ENCODE measurements around the gene LAMA3.

Gene LAMA3

GRCh38 chr18:23934252-23934651, 245.0 kb downstream of the LAMA3 start:
- H3K9ac ChIP-seq (ENCODE audit: low read length in 5 of 5) = no peak overlapping the region
- H3K27ac ChIP-seq (ENCODE audit: low read depth, low read length) = no peak overlapping the region
- H3K36me3 ChIP-seq (ENCODE audit: control insufficient read depth in 5 of 5, insufficient read depth in 5 of 5, low read length in 5 of 5) = peaks cover 0 to 12% (median 3%) of the 10 kb centered on the region in 5 donors
- H3K4me3 ChIP-seq (ENCODE audit: low read depth in 1 of 5, low read length in 5 of 5) = no peak overlapping the region
- H3K4me1 ChIP-seq (ENCODE audit: control insufficient read depth in 5 of 5, insufficient read depth in 5 of 5, low read length in 5 of 5) = no peaks in the 10 kb centered on the region
- H3K9me3 ChIP-seq (ENCODE audit: control insufficient read depth in 5 of 5, low read length in 5 of 5) = no peaks in the 10 kb centered on the region
- no peaks in the 10 kb centered on the region for H3K27me3 ChIP-seq (ENCODE audit: control insufficient read depth in 5 of 5, insufficient read depth in 4 of 5, low read length in 5 of 5)

- H3K9me3 ChIP-seq (ENCODE audit: control insufficient read depth in 5 of 5, low read length in 5 of 5) = no peaks in the 10 kb centered on the region
- H3K9ac ChIP-seq (ENCODE audit: low read length in 5 of 5) = no peak overlapping the region
- H3K4me1 ChIP-seq (ENCODE audit: control insufficient read depth in 5 of 5, insufficient read depth in 5 of 5, low read length in 5 of 5) = no peaks in the 10 kb centered on the region
- H3K27ac ChIP-seq (ENCODE audit: low read depth, low read length) = no peak overlapping the region
- no peaks in the 10 kb centered on the region for H3K27me3 ChIP-seq (ENCODE audit: control insufficient read depth in 5 of 5, insufficient read depth in 4 of 5, low read length in 5 of 5)
- peaks cover 0 to 12% (median 6%) of the 10 kb centered on the region in 5 donors for H3K36me3 ChIP-seq (ENCODE audit: control insufficient read depth in 5 of 5, insufficient read depth in 5 of 5, low read length in 5 of 5)
- H3K4me3 ChIP-seq (ENCODE audit: low read depth in 1 of 5, low read length in 5 of 5) = no peak overlapping the region
Observed at GRCh38 chr18:23934863-23935262, 245.6 kb downstream of the LAMA3 start.

GRCh38 chr18:23935804-23936203, 246.6 kb downstream of the LAMA3 start:
- Histone ChIP-seq H3K36me3 (ENCODE audit: control insufficient read depth in 5 of 5, insufficient read depth in 5 of 5, low read length in 5 of 5) (peaks cover 0 to 18% (median 6%) of the 10 kb centered on the region in 5 donors), H3K27ac (ENCODE audit: low read depth, low read length) (no peak overlapping the region), H3K4me1 (ENCODE audit: control insufficient read depth in 5 of 5, insufficient read depth in 5 of 5, low read length in 5 of 5) (no peaks in the 10 kb centered on the region), H3K27me3 (ENCODE audit: control insufficient read depth in 5 of 5, insufficient read depth in 4 of 5, low read length in 5 of 5) (no peaks in the 10 kb centered on the region), H3K9me3 (ENCODE audit: control insufficient read depth in 5 of 5, low read length in 5 of 5) (no peaks in the 10 kb centered on the region), H3K4me3 (ENCODE audit: low read depth in 1 of 5, low read length in 5 of 5) (no peak overlapping the region), H3K9ac (ENCODE audit: low read length in 5 of 5) (no peak overlapping the region)

GRCh38 chr18:23936381-23936958, 247.2 kb downstream of the LAMA3 start:
- Histone ChIP-seq H3K27ac (ENCODE audit: low read depth, low read length) (no peak overlapping the region), H3K9me3 (ENCODE audit: control insufficient read depth in 5 of 5, low read length in 5 of 5) (no peaks in the 10 kb centered on the region), H3K36me3 (ENCODE audit: control insufficient read depth in 5 of 5, insufficient read depth in 5 of 5, low read length in 5 of 5) (peaks cover 0 to 18% (median 6%) of the 10 kb centered on the region in 5 donors), H3K4me3 (ENCODE audit: low read depth in 1 of 5, low read length in 5 of 5) (no peak overlapping the region), H3K4me1 (ENCODE audit: control insufficient read depth in 5 of 5, insufficient read depth in 5 of 5, low read length in 5 of 5) (no peaks in the 10 kb centered on the region), H3K9ac (ENCODE audit: low read length in 5 of 5) (no peak overlapping the region), H3K27me3 (ENCODE audit: control insufficient read depth in 5 of 5, insufficient read depth in 4 of 5, low read length in 5 of 5) (no peaks in the 10 kb centered on the region)

GRCh38 chr18:23938043-23938756, 248.9 kb downstream of the LAMA3 start:
- no peaks in the 10 kb centered on the region for H3K27me3 ChIP-seq (ENCODE audit: control insufficient read depth in 5 of 5, insufficient read depth in 4 of 5, low read length in 5 of 5)
- H3K4me3 ChIP-seq (ENCODE audit: low read depth in 1 of 5, low read length in 5 of 5) = no peak overlapping the region
- no peak overlapping the region for H3K27ac ChIP-seq (ENCODE audit: low read depth, low read length)
- no peaks in the 10 kb centered on the region for H3K4me1 ChIP-seq (ENCODE audit: control insufficient read depth in 5 of 5, insufficient read depth in 5 of 5, low read length in 5 of 5)
- peaks cover 0 to 21% (median 9%) of the 10 kb centered on the region in 5 donors for H3K36me3 ChIP-seq (ENCODE audit: control insufficient read depth in 5 of 5, insufficient read depth in 5 of 5, low read length in 5 of 5)
- H3K9me3 ChIP-seq (ENCODE audit: control insufficient read depth in 5 of 5, low read length in 5 of 5) = no peaks in the 10 kb centered on the region
- no peak overlapping the region for H3K9ac ChIP-seq (ENCODE audit: low read length in 5 of 5)

- H3K4me1 ChIP-seq (ENCODE audit: control insufficient read depth in 5 of 5, insufficient read depth in 5 of 5, low read length in 5 of 5) = no peaks in the 10 kb centered on the region
- no peak overlapping the region for H3K27ac ChIP-seq (ENCODE audit: low read depth, low read length)
- no peak overlapping the region for H3K9ac ChIP-seq (ENCODE audit: low read length in 5 of 5)
- peaks cover 0 to 22% (median 9%) of the 10 kb centered on the region in 5 donors for H3K36me3 ChIP-seq (ENCODE audit: control insufficient read depth in 5 of 5, insufficient read depth in 5 of 5, low read length in 5 of 5)
- H3K9me3 ChIP-seq (ENCODE audit: control insufficient read depth in 5 of 5, low read length in 5 of 5) = no peaks in the 10 kb centered on the region
- H3K4me3 ChIP-seq (ENCODE audit: low read depth in 1 of 5, low read length in 5 of 5) = no peak overlapping the region
- H3K27me3 ChIP-seq (ENCODE audit: control insufficient read depth in 5 of 5, insufficient read depth in 4 of 5, low read length in 5 of 5) = no peaks in the 10 kb centered on the region
Observed at GRCh38 chr18:23938901-23939341, 249.7 kb downstream of the LAMA3 start.

- no peak overlapping the region for H3K4me3 ChIP-seq (ENCODE audit: low read depth in 1 of 5, low read length in 5 of 5)
- H3K27ac ChIP-seq (ENCODE audit: low read depth, low read length) = no peak overlapping the region
- no peaks in the 10 kb centered on the region for H3K9me3 ChIP-seq (ENCODE audit: control insufficient read depth in 5 of 5, low read length in 5 of 5)
- peaks cover 0 to 23% (median 7%) of the 10 kb centered on the region in 5 donors for H3K36me3 ChIP-seq (ENCODE audit: control insufficient read depth in 5 of 5, insufficient read depth in 5 of 5, low read length in 5 of 5)
- H3K4me1 ChIP-seq (ENCODE audit: control insufficient read depth in 5 of 5, insufficient read depth in 5 of 5, low read length in 5 of 5) = no peaks in the 10 kb centered on the region
- H3K27me3 ChIP-seq (ENCODE audit: control insufficient read depth in 5 of 5, insufficient read depth in 4 of 5, low read length in 5 of 5) = no peaks in the 10 kb centered on the region
- H3K9ac ChIP-seq (ENCODE audit: low read length in 5 of 5) = no peak overlapping the region
Observed at GRCh38 chr18:23939366-23939765, 250.1 kb downstream of the LAMA3 start.

GRCh38 chr18:23939896-23940295, 250.6 kb downstream of the LAMA3 start:
- Histone ChIP-seq H3K9me3 (ENCODE audit: control insufficient read depth in 5 of 5, low read length in 5 of 5) (no peaks in the 10 kb centered on the region), H3K4me1 (ENCODE audit: control insufficient read depth in 5 of 5, insufficient read depth in 5 of 5, low read length in 5 of 5) (no peaks in the 10 kb centered on the region), H3K27me3 (ENCODE audit: control insufficient read depth in 5 of 5, insufficient read depth in 4 of 5, low read length in 5 of 5) (no peaks in the 10 kb centered on the region), H3K9ac (ENCODE audit: low read length in 5 of 5) (no peak overlapping the region), H3K27ac (ENCODE audit: low read depth, low read length) (no peak overlapping the region), H3K4me3 (ENCODE audit: low read depth in 1 of 5, low read length in 5 of 5) (no peak overlapping the region), H3K36me3 (ENCODE audit: control insufficient read depth in 5 of 5, insufficient read depth in 5 of 5, low read length in 5 of 5) (peaks cover 0 to 23% (median 4%) of the 10 kb centered on the region in 5 donors)

GRCh38 chr18:23941791-23942190, 252.5 kb downstream of the LAMA3 start:
- H3K27ac ChIP-seq (ENCODE audit: low read depth, low read length) = no peak overlapping the region

GRCh38 chr18:23943104-23943503, 253.9 kb downstream of the LAMA3 start:
- H3K9me3 ChIP-seq (ENCODE audit: control insufficient read depth in 5 of 5, low read length in 5 of 5) = no peaks in the 10 kb centered on the region
- no peak overlapping the region for H3K27ac ChIP-seq (ENCODE audit: low read depth, low read length)
- H3K27me3 ChIP-seq (ENCODE audit: control insufficient read depth in 5 of 5, insufficient read depth in 4 of 5, low read length in 5 of 5) = no peaks in the 10 kb centered on the region
- H3K4me3 ChIP-seq (ENCODE audit: low read depth in 1 of 5, low read length in 5 of 5) = no peak overlapping the region
- peaks cover 0 to 26% (median 4%) of the 10 kb centered on the region in 5 donors for H3K36me3 ChIP-seq (ENCODE audit: control insufficient read depth in 5 of 5, insufficient read depth in 5 of 5, low read length in 5 of 5)
- H3K9ac ChIP-seq (ENCODE audit: low read length in 5 of 5) = no peak overlapping the region
- no peaks in the 10 kb centered on the region for H3K4me1 ChIP-seq (ENCODE audit: control insufficient read depth in 5 of 5, insufficient read depth in 5 of 5, low read length in 5 of 5)

More at GRCh38 chr18:23941791-23942190, 252.5 kb downstream of the LAMA3 start:
- Histone ChIP-seq H3K9me3 (ENCODE audit: control insufficient read depth in 5 of 5, low read length in 5 of 5) (no peaks in the 10 kb centered on the region), H3K36me3 (ENCODE audit: control insufficient read depth in 5 of 5, insufficient read depth in 5 of 5, low read length in 5 of 5) (peaks cover 0 to 26% (median 4%) of the 10 kb centered on the region in 5 donors), H3K4me3 (ENCODE audit: low read depth in 1 of 5, low read length in 5 of 5) (no peak overlapping the region), H3K9ac (ENCODE audit: low read length in 5 of 5) (no peak overlapping the region), H3K27me3 (ENCODE audit: control insufficient read depth in 5 of 5, insufficient read depth in 4 of 5, low read length in 5 of 5) (no peaks in the 10 kb centered on the region), H3K4me1 (ENCODE audit: control insufficient read depth in 5 of 5, insufficient read depth in 5 of 5, low read length in 5 of 5) (no peaks in the 10 kb centered on the region)

Measured in subcutaneous abdominal adipose tissue (tissue), 5 donors.